OCI-LY7 (cell line): ENCODE data around the gene COL23A1. TPM values are rescaled to one million over a fixed set of nuclear protein-coding genes. Genes with fewer than 3 reads are reported as not detected.

Experiments used
- BruUV-seq: library from RNA; stranded (reverse); fragments of 400-500 nt; replicated peaks from 2 replicates; lab custom pipeline; 2021; lab: Mats Ljungman, UMichigan
- CTCF ChIA-PET: fragments of 300-600 bp; sonication (Branson Sonifier 250); formaldehyde crosslinking; loops from one replicate; lab custom pipeline; 2022; ENCODE audit warnings: antibody characterized with exemption; ENCODE audit not compliant: unreplicated experiment; lab: Charles Lee
- POLR2A ChIA-PET: fragments of 300-600 bp; sonication (Branson Sonifier 250); formaldehyde crosslinking; loops from one replicate; lab custom pipeline; 2022; ENCODE audit warnings: antibody characterized with exemption; lab: Charles Lee
- DNase-seq: peaks from one replicate; pipeline ENCODE4 v3.0.0-alpha.2; 2015; ENCODE audit warnings: low spot score
- H2AFZ ChIP-seq: fragments of 200-600 bp; sonication (generic), shearing (Covaris generic); 2 replicates; pipeline ENCODE4 v1.6.1; 2014; ENCODE audit warnings: mild to moderate bottlenecking, antibody characterized with exemption, low read length, moderate library complexity
- H3K27ac ChIP-seq: fragments of 200-600 bp; sonication (generic); 2 replicates; pipeline ENCODE4 v1.5.1; 2014; ENCODE audit warnings: mixed run types, low read depth, mild to moderate bottlenecking, moderate library complexity, low read length, inconsistent platforms; ENCODE audit not compliant: poor library complexity, severe bottlenecking
- H3K36me3 ChIP-seq: fragments of 200-600 bp; sonication (generic); 2 replicates; pipeline ENCODE4 v1.6.1; 2014; ENCODE audit warnings: mild to moderate bottlenecking, antibody characterized with exemption, low read length, moderate library complexity, mixed read lengths; ENCODE audit not compliant: insufficient read depth
- H3K4me1 ChIP-seq: fragments of 200-600 bp; sonication (generic); 2 replicates; pipeline ENCODE4 v1.5.1; 2014; ENCODE audit warnings: mild to moderate bottlenecking, low read length; ENCODE audit not compliant: insufficient read depth, poor library complexity, severe bottlenecking
- H3K4me2 ChIP-seq: fragments of 200-600 bp; sonication (generic); 2 replicates; pipeline ENCODE4 v1.6.1; 2014; ENCODE audit warnings: mild to moderate bottlenecking, low read length
- H3K4me3 ChIP-seq: fragments of 200-600 bp; sonication (generic); 2 replicates; pipeline ENCODE4 v1.5.1; 2014; ENCODE audit warnings: mild to moderate bottlenecking, low read depth, low read length; ENCODE audit not compliant: poor library complexity, severe bottlenecking
- H3K79me2 ChIP-seq: fragments of 200-600 bp; sonication (generic); 2 replicates; pipeline ENCODE4 v1.6.1; 2016; ENCODE audit warnings: low read depth, mild to moderate bottlenecking, low read length, moderate library complexity, mixed read lengths; ENCODE audit not compliant: insufficient read depth
- H3K9me2 ChIP-seq: fragments of 200-600 bp; sonication (generic); 2 replicates; pipeline ENCODE4 v1.6.1; 2016; ENCODE audit warnings: mild to moderate bottlenecking, low read length, mixed read lengths; ENCODE audit not compliant: insufficient read depth
- H3K9me3 ChIP-seq: fragments of 200-600 bp; sonication (generic); 2 replicates; pipeline ENCODE4 v1.6.1; 2014; ENCODE audit warnings: mild to moderate bottlenecking, mixed run types, low read length, mixed read lengths
- H4K20me1 ChIP-seq: fragments of 200-600 bp; sonication (generic); 2 replicates; pipeline ENCODE4 v1.6.1; 2014; ENCODE audit warnings: mild to moderate bottlenecking, antibody characterized with exemption, low read length, moderate library complexity, mixed read lengths; ENCODE audit not compliant: insufficient read depth
- CTCF ChIP-seq: fragments of 200-600 bp; sonication (generic); conservative IDR thresholded peaks from 2 replicates; pipeline ENCODE4 v1.5.1; 2014; ENCODE audit warnings: mild to moderate bottlenecking, antibody characterized with exemption, low read length, moderate library complexity, mixed read lengths
- EZH2phosphoT487 ChIP-seq: fragments of 200-600 bp; sonication (generic); IDR thresholded peaks from 2 replicates; pipeline ENCODE4 v1.6.1; 2018; ENCODE audit warnings: low read depth, borderline replicate concordance, mild to moderate bottlenecking, mixed run types, antibody characterized with exemption, low read length, moderate library complexity, mixed read lengths
- intact Hi-C: fragments of 100-400 bp; cut with micrococcal nuclease; formaldehyde crosslinking; loops from one replicate; pipeline ENCODE4 v1.10.0; 2022; ENCODE audit not compliant: unreplicated experiment
- total RNA-seq, 2 experiments: library from RNA; depleted of rRNA in 1 of 2; stranded (reverse); fragments of >200 nt in 1 of 2; shearing (Covaris generic) in 1 of 2; gene quantifications; 2 replicates each; pipeline ENCODE4 v1.2.3, GENCODE V29; 2014 to 2022

COL23A1 gene
- total RNA-seq, 2 experiments from 2014 or later: 0.53 TPM; not detected in 1

DNA sequence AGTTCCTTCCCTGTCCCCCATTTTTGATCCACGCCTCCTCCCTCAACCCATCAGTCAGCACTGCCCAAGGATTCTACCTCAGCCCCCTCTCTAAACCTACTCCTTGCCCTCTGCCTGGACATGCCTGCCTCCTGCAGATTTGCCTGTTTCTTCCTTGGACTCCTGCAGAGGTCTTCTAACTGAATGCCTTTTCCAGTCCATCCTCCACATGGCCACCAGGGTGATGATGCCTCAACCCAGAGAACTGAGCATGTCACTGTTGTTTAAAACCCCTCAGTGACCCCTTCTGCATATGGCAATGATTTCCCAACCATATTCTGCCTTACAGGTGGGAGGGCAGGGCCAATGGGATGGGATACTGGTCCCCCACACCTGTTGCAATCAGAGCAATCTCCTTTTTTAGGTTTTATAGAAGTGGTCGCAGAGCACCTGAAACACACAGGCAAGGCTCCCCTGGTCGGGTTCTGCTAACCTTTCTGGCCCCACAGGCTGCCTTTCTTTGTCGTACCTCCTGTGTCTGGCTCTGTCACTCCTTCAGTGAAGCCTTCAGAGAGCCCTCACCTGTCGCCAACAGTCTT is 366.9 kb downstream of the COL23A1 start:
- Histone ChIP-seq H3K4me3 (no peak overlapping the region), H3K79me2 (peaks cover 3% of the 10 kb centered on the region; the same call in 1 of the 2 replicates), H3K36me3 (peaks cover 96% of the 10 kb centered on the region), H2AFZ (no peak overlapping the region), H3K9me3 (no peaks in the 10 kb centered on the region), H3K9me2 (no peaks in the 10 kb centered on the region), H3K4me1 (no peaks in the 10 kb centered on the region), H3K27ac (no peak overlapping the region), H3K4me2 (no peak overlapping the region), H4K20me1 (0 out of 2 replicates have a peak, but pooled peaks cover 5% of the 10 kb centered on the region)
- BruUV-seq: no TSS peak
- no peak for TF ChIP-seq EZH2phosphoT487
- no peak for TF ChIP-seq CTCF
- no peak for DNase-seq
- ChIA-PET CTCF (no interaction called here), POLR2A (no interaction called here)
- intact Hi-C loops: no loop called here

- Histone ChIP-seq H3K79me2 (peaks cover 3% of the 10 kb centered on the region; the same call in 1 of the 2 replicates), H3K4me3 (no peak overlapping the region), H4K20me1 (0 out of 2 replicates have a peak, but pooled peaks cover 6% of the 10 kb centered on the region), H2AFZ (no peak overlapping the region), H3K36me3 (peaks cover 93% of the 10 kb centered on the region), H3K9me2 (no peaks in the 10 kb centered on the region), H3K27ac (no peak overlapping the region), H3K4me1 (no peaks in the 10 kb centered on the region), H3K4me2 (no peak overlapping the region), H3K9me3 (no peaks in the 10 kb centered on the region)
- intact Hi-C loops: no loop called here
- no TSS peak for BruUV-seq
- POLR2A ChIA-PET: no interaction called here
- CTCF ChIA-PET: interaction anchor here (0.5 kb wide), 1 partner anchor 237 kb away, joined by 11 read pairs; no protein-coding TSS in a partner anchor
- no peak for DNase-seq
- TF ChIP-seq EZH2phosphoT487 (no peak), CTCF (no peak)
Measured at GRCh38 chr5:178222292-178222691, 367.9 kb downstream of the COL23A1 start.

GRCh38 chr5:178221853-178222252 is 368.3 kb downstream of the COL23A1 start:
- intact Hi-C loops: no loop called here
- ChIA-PET CTCF (interaction anchor here (0.5 kb wide), 1 partner anchor 236 kb away, joined by 11 read pairs; no protein-coding TSS in a partner anchor), POLR2A (no interaction called here)
- Histone ChIP-seq H4K20me1 (0 out of 2 replicates have a peak, but pooled peaks cover 6% of the 10 kb centered on the region), H3K4me1 (no peaks in the 10 kb centered on the region), H3K36me3 (peaks cover 93% of the 10 kb centered on the region), H3K27ac (no peak overlapping the region), H3K9me2 (no peaks in the 10 kb centered on the region), H3K4me3 (no peak overlapping the region), H3K9me3 (no peaks in the 10 kb centered on the region), H3K79me2 (peaks cover 3% of the 10 kb centered on the region; the same call in 1 of the 2 replicates), H3K4me2 (no peak overlapping the region), H2AFZ (no peak overlapping the region)
- TF ChIP-seq EZH2phosphoT487: no peak
- no peak for TF ChIP-seq CTCF
- BruUV-seq: no TSS peak
- DNase-seq: no peak
